Stimulated activated naive B cell treated with anti-CD40 and anti-IgM and Interleukin-4, amounts not matched to agents 10 μg/mL and 1 μg/mL and 100 μg/mL, for 72 hours (primary cell): Measurements from ENCODE around the gene RAD51B.

ENCODE experiments used
- ATAC-seq, 2 donors: fragments of 150-1000 bp; cut with Tn5 transposase; replicated peaks; 2 replicates each; pipeline ENCODE4 v1.10.0; 2021; ENCODE audit warnings: moderate library complexity in 1 of 2
- DNase-seq: peaks from one replicate; pipeline ENCODE4 v3.0.0; 2021
- H3K27ac Mint-ChIP-seq: one replicate; pipeline ENCODE4 v1.8.0; 2022; ENCODE audit warnings: mild to moderate bottlenecking, mixed read lengths
- H3K27me3 Mint-ChIP-seq, 2 donors: one replicate each; pipeline ENCODE4 v1.8.0; 2022; ENCODE audit warnings: mixed read lengths in 2 of 2
- H3K36me3 Mint-ChIP-seq, 2 donors: one replicate each; pipeline ENCODE4 v1.8.0; 2022; ENCODE audit warnings: mixed read lengths in 2 of 2, mild to moderate bottlenecking in 1 of 2
- H3K4me1 Mint-ChIP-seq, 2 donors: one replicate each; pipeline ENCODE4 v1.8.0; 2022; ENCODE audit warnings: mixed read lengths in 2 of 2, mild to moderate bottlenecking in 1 of 2
- H3K4me3 Mint-ChIP-seq, 2 donors: one replicate each; pipeline ENCODE4 v1.8.0; 2022; ENCODE audit warnings: mild to moderate bottlenecking in 2 of 2, mixed read lengths in 2 of 2, moderate library complexity in 1 of 2
- H3K9me3 Mint-ChIP-seq, 2 donors: one replicate each; pipeline ENCODE4 v1.8.0; 2022; ENCODE audit warnings: mixed read lengths in 2 of 2, mild to moderate bottlenecking in 1 of 2

The RAD51B gene

GRCh38 chr14:68226523-68226922 lies 406.9 kb downstream of the RAD51B start:
- H3K9me3 Mint-ChIP-seq: peaks cover 1 to 7% of the 10 kb centered on the region in 2 donors
- ATAC-seq: no peak

GRCh38 chr14:68228656-68229055 lies 409.1 kb downstream of the RAD51B start:
- Mint-ChIP-seq H3K36me3 (peaks cover 0 to 3% of the 10 kb centered on the region in 2 donors), H3K9me3 (peaks cover 1 to 7% of the 10 kb centered on the region in 2 donors), H3K4me1 (peaks cover 10 to 15% of the 10 kb centered on the region in 2 donors), H3K27ac (no peak overlapping the region), H3K4me3 (no peak overlapping the region), H3K27me3 (no peaks in the 10 kb centered on the region)
- ATAC-seq (no peak), DNase-seq (no peak)

More at GRCh38 chr14:68226523-68226922, 406.9 kb downstream of the RAD51B start:
- DNase-seq: no peak
- Mint-ChIP-seq H3K36me3 (peaks cover 0 to 6% of the 10 kb centered on the region in 2 donors), H3K27ac (no peak overlapping the region), H3K4me3 (no peak overlapping the region), H3K27me3 (no peaks in the 10 kb centered on the region), H3K4me1 (peaks cover 10 to 16% of the 10 kb centered on the region in 2 donors)

- Mint-ChIP-seq H3K4me3 (no peak overlapping the region), H3K27ac (peak overlapping the region; percentile 70), H3K27me3 (no peaks in the 10 kb centered on the region), H3K36me3 (peaks cover 0 to 3% of the 10 kb centered on the region in 2 donors), H3K9me3 (peaks cover 1 to 7% of the 10 kb centered on the region in 2 donors), H3K4me1 (peaks cover 10 to 15% of the 10 kb centered on the region in 2 donors)
- ATAC-seq (no peak), DNase-seq (no peak)
Measured at GRCh38 chr14:68229423-68230100, 410.0 kb downstream of the RAD51B start.

GRCh38 chr14:68230202-68230949 lies 410.8 kb downstream of the RAD51B start:
- Mint-ChIP-seq H3K4me3 (no peak overlapping the region), H3K27me3 (no peaks in the 10 kb centered on the region), H3K27ac (peak overlapping the region; percentile 70), H3K36me3 (peaks cover 0 to 2% of the 10 kb centered on the region in 2 donors), H3K9me3 (peaks cover 1 to 6% of the 10 kb centered on the region in 2 donors), H3K4me1 (peaks cover 7 to 11% of the 10 kb centered on the region in 2 donors)
- DNase-seq (no peak), ATAC-seq (no peak)

- Mint-ChIP-seq H3K4me1 (peaks cover 4 to 6% of the 10 kb centered on the region in 2 donors), H3K27me3 (no peaks in the 10 kb centered on the region), H3K4me3 (no peak overlapping the region), H3K9me3 (peaks cover 0 to 4% of the 10 kb centered on the region in 2 donors), H3K36me3 (peaks cover 0 to 3% of the 10 kb centered on the region in 2 donors), H3K27ac (no peak overlapping the region)
- DNase-seq: no peak
- ATAC-seq: no peak
Measured at GRCh38 chr14:68230950-68231717, 411.6 kb downstream of the RAD51B start.

- Mint-ChIP-seq H3K4me1 (peaks cover 4 to 6% of the 10 kb centered on the region in 2 donors), H3K4me3 (no peak overlapping the region), H3K9me3 (no peaks in the 10 kb centered on the region), H3K27me3 (no peaks in the 10 kb centered on the region), H3K27ac (no peak overlapping the region), H3K36me3 (peaks cover 0 to 3% of the 10 kb centered on the region in 2 donors)
- ATAC-seq: no peak
- no peak for DNase-seq
Measured at GRCh38 chr14:68231898-68232297, 412.3 kb downstream of the RAD51B start.

GRCh38 chr14:68232300-68233055 lies 412.9 kb downstream of the RAD51B start:
- peaks cover 4 to 8% of the 10 kb centered on the region in 2 donors for H3K4me1 Mint-ChIP-seq
- H3K27ac Mint-ChIP-seq: no peak overlapping the region
- H3K36me3 Mint-ChIP-seq: peaks cover 0 to 3% of the 10 kb centered on the region in 2 donors
- H3K27me3 Mint-ChIP-seq: no peaks in the 10 kb centered on the region
- peak; percentile 70 for DNase-seq
- ATAC-seq: peak; percentile 98
- H3K4me3 Mint-ChIP-seq: no peak overlapping the region
- H3K9me3 Mint-ChIP-seq: no peaks in the 10 kb centered on the region

GRCh38 chr14:68233101-68233784 lies 413.7 kb downstream of the RAD51B start:
- H3K36me3 Mint-ChIP-seq: peaks cover 0 to 3% of the 10 kb centered on the region in 2 donors
- H3K4me3 Mint-ChIP-seq: no peak overlapping the region
- DNase-seq (no peak), ATAC-seq (peak in 1 of 2 donors; percentile 10)
- no peak overlapping the region for H3K27ac Mint-ChIP-seq
- H3K4me1 Mint-ChIP-seq: peaks cover 4 to 14% of the 10 kb centered on the region in 2 donors
- no peaks in the 10 kb centered on the region for H3K27me3 Mint-ChIP-seq
- no peaks in the 10 kb centered on the region for H3K9me3 Mint-ChIP-seq

- no peak overlapping the region for H3K27ac Mint-ChIP-seq
- H3K36me3 Mint-ChIP-seq: peaks cover 1 to 3% of the 10 kb centered on the region in 2 donors
- ATAC-seq: no peak
- no peak for DNase-seq
- H3K4me3 Mint-ChIP-seq: no peak overlapping the region
- no peaks in the 10 kb centered on the region for H3K27me3 Mint-ChIP-seq
- peaks cover 4 to 19% of the 10 kb centered on the region in 2 donors for H3K4me1 Mint-ChIP-seq
- H3K9me3 Mint-ChIP-seq: no peaks in the 10 kb centered on the region
Measured at GRCh38 chr14:68234101-68234905, 414.7 kb downstream of the RAD51B start.

GRCh38 chr14:68235011-68235410 lies 415.4 kb downstream of the RAD51B start:
- DNase-seq (no peak), ATAC-seq (no peak)
- H3K27me3 Mint-ChIP-seq: no peaks in the 10 kb centered on the region
- H3K4me3 Mint-ChIP-seq: no peak overlapping the region
- peaks cover 1 to 19% of the 10 kb centered on the region in 2 donors for H3K4me1 Mint-ChIP-seq
- peaks cover 1 to 3% of the 10 kb centered on the region in 2 donors for H3K36me3 Mint-ChIP-seq
- no peaks in the 10 kb centered on the region for H3K9me3 Mint-ChIP-seq
- no peak overlapping the region for H3K27ac Mint-ChIP-seq

- peaks cover 2 to 17% of the 10 kb centered on the region in 2 donors for H3K4me1 Mint-ChIP-seq
- ATAC-seq (no peak), DNase-seq (no peak)
- peaks cover 1 to 5% of the 10 kb centered on the region in 2 donors for H3K36me3 Mint-ChIP-seq
- no peak overlapping the region for H3K27ac Mint-ChIP-seq
- no peaks in the 10 kb centered on the region for H3K27me3 Mint-ChIP-seq
- no peak overlapping the region for H3K4me3 Mint-ChIP-seq
- no peaks in the 10 kb centered on the region for H3K9me3 Mint-ChIP-seq
Measured at GRCh38 chr14:68236582-68237458, 417.2 kb downstream of the RAD51B start.

GRCh38 chr14:68238551-68238950 lies 419.0 kb downstream of the RAD51B start:
- H3K4me3 Mint-ChIP-seq: no peak overlapping the region
- no peaks in the 10 kb centered on the region for H3K27me3 Mint-ChIP-seq
- no peak overlapping the region for H3K27ac Mint-ChIP-seq
- H3K4me1 Mint-ChIP-seq: peaks cover 4 to 18% of the 10 kb centered on the region in 2 donors
- H3K36me3 Mint-ChIP-seq: peaks cover 3 to 9% of the 10 kb centered on the region in 2 donors
- no peaks in the 10 kb centered on the region for H3K9me3 Mint-ChIP-seq
- ATAC-seq (no peak), DNase-seq (no peak)
